ENCODE data around the gene PTPRT.

GRCh38 chr20:43092386-43093088, 97.2 kb downstream of the PTPRT start:
- TF ChIP-seq CTCF (IDR thresholded peaks at IDR 0.05) (no peak), POLR2AphosphoS5 (IDR thresholded peaks at IDR 0.05) (no peak)

All from gastroesophageal sphincter (tissue), 3 donors.